Peyer's patch (tissue), 4 donors: ENCODE results near the gene RSAD1.

Source experiments
- POLR2A ChIP-seq, 2 donors: fragments of 450-650 bp; IDR thresholded peaks; one replicate each; pipeline ENCODE4 v1.5.1; 2017; ENCODE audit warnings: antibody characterized with exemption in 2 of 2, mild to moderate bottlenecking in 2 of 2, moderate library complexity in 2 of 2
- TF ChIP-seq, protein P1 (sequence below), 6 experiments: fragments of 450-650 bp in 4 of 6; fragments of 200-600 bp in 2 of 6; sonication (generic) in 1 of 6; IDR thresholded peaks; one replicate each; pipeline ENCODE4 v1.5.1; 2017 to 2019; ENCODE audit warnings: antibody characterized with exemption in 6 of 6, mild to moderate bottlenecking in 3 of 6, moderate library complexity in 1 of 6

DNA sequence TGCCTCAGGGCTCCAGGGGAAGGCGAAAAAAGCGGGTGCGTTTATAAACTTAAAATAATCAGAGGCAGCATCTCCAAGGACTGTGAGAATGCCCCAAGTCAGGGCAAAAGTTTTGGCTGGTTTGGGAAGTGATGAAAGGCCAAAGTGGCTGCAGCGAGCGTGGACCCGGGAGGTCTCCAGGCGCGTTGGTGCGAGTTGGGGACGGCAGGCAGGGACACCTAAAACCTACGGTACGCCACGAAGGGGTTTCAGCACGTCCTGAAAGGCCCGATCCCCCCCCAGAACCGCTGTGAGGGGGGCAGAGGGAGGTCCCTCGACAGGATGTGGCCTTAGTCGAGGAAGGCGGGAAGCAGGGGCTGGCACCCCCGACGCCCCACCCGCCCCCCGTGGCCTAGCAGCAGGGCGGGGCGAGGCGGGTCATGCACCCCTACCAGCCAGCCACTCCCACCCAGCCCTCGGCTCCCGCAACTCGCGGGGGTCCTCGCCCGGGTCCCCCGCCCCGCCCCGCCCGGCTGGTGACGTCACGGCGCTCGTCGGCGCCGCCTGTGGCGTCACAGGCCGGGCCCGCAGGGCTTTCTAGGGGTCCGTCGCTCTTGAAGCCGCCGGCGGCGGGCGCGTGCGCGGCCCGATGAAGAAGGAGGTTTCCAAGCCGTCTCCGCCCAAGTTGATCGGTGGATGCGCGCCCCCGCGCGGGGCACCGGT, 29.4 kb downstream of the RSAD1 start, which contains the start of gene MYCBPAP:
- TF ChIP-seq POLR2A (IDR thresholded peaks at IDR 0.05), result no peak
- TF ChIP-seq, protein P1, sequence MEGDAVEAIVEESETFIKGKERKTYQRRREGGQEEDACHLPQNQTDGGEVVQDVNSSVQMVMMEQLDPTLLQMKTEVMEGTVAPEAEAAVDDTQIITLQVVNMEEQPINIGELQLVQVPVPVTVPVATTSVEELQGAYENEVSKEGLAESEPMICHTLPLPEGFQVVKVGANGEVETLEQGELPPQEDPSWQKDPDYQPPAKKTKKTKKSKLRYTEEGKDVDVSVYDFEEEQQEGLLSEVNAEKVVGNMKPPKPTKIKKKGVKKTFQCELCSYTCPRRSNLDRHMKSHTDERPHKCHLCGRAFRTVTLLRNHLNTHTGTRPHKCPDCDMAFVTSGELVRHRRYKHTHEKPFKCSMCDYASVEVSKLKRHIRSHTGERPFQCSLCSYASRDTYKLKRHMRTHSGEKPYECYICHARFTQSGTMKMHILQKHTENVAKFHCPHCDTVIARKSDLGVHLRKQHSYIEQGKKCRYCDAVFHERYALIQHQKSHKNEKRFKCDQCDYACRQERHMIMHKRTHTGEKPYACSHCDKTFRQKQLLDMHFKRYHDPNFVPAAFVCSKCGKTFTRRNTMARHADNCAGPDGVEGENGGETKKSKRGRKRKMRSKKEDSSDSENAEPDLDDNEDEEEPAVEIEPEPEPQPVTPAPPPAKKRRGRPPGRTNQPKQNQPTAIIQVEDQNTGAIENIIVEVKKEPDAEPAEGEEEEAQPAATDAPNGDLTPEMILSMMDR (IDR thresholded peaks at IDR 0.05), result peak in 3 of 6 experiments; percentile 8 to 28 (median 14)
